ENCODE measurements around the gene PHLDA3. TPM values are rescaled to one million over a fixed set of nuclear protein-coding genes. Genes with fewer than 3 reads are reported as not detected.

PHLDA3 gene
- total RNA-seq, 1 donor from 2014 or later = 1.9 TPM

- no peak overlapping the region for H3K4me2 ChIP-seq
- Mint-ChIP-seq H3K4me3 (peak overlapping the region; percentile 11), H3K36me3 (no peaks in the 10 kb centered on the region), H3K9me3 (no peaks in the 10 kb centered on the region), H3K27ac (peak overlapping the region; percentile 19), H3K4me1 (peaks cover 17% of the 10 kb centered on the region), H3K27me3 (ENCODE audit: insufficient read depth, low read depth) (peaks cover 8% of the 10 kb centered on the region)
- no peaks in the 10 kb centered on the region for H3K79me2 ChIP-seq (ENCODE audit: low read depth)
- no peaks in the 10 kb centered on the region for H3K9me3 ChIP-seq (ENCODE audit: low read depth)
- H3K4me3 ChIP-seq = no peak overlapping the region
- H3K9ac ChIP-seq = no peak overlapping the region
- no peak for TF ChIP-seq CTCF (IDR thresholded peaks at IDR 0.05)
- no peak for TF ChIP-seq EZH2phosphoT487 (IDR thresholded peaks at IDR 0.05)
- TF ChIP-seq EZH2 (IDR thresholded peaks at IDR 0.05) = no peak
- peaks cover 4% of the 10 kb centered on the region for H3K4me1 ChIP-seq
- H2AFZ ChIP-seq (replicated peaks) = no peak overlapping the region
- peaks cover 37% of the 10 kb centered on the region for H3K27me3 ChIP-seq
- no peak overlapping the region for H3K27ac ChIP-seq
- H4K20me1 ChIP-seq (ENCODE audit: low read depth) = no peaks in the 10 kb centered on the region
- H3F3A ChIP-seq (ENCODE audit: low read depth) = peaks cover 7% of the 10 kb centered on the region
- no peaks in the 10 kb centered on the region for H3K36me3 ChIP-seq
- no peak for DNase-seq (ENCODE audit: low spot score)
These were observed 42.5 kb upstream of the PHLDA3 start for GRCh38 chr1:201511396-201511940.

- H3K4me1 ChIP-seq = peaks cover 11% of the 10 kb centered on the region
- H3F3A ChIP-seq (ENCODE audit: low read depth) = peaks cover 15% of the 10 kb centered on the region
- no peak for DNase-seq (ENCODE audit: low spot score)
- H3K27me3 Mint-ChIP-seq (ENCODE audit: insufficient read depth, low read depth) = peaks cover 8% of the 10 kb centered on the region
- no peaks in the 10 kb centered on the region for H3K36me3 Mint-ChIP-seq
- H3K27me3 ChIP-seq = peaks cover 45% of the 10 kb centered on the region
- H3K27ac Mint-ChIP-seq = no peak overlapping the region
- no peaks in the 10 kb centered on the region for H3K9me3 Mint-ChIP-seq
- no peak overlapping the region for H3K4me3 ChIP-seq
- H3K36me3 ChIP-seq = no peaks in the 10 kb centered on the region
- no peak for TF ChIP-seq EZH2phosphoT487 (IDR thresholded peaks at IDR 0.05)
- TF ChIP-seq EZH2 (IDR thresholded peaks at IDR 0.05) = no peak
- no peak for TF ChIP-seq CTCF (IDR thresholded peaks at IDR 0.05)
- no peaks in the 10 kb centered on the region for H4K20me1 ChIP-seq (ENCODE audit: low read depth)
- no peaks in the 10 kb centered on the region for H3K9me3 ChIP-seq (ENCODE audit: low read depth)
- no peaks in the 10 kb centered on the region for H3K79me2 ChIP-seq (ENCODE audit: low read depth)
- H3K4me3 Mint-ChIP-seq = no peak overlapping the region
- H3K9ac ChIP-seq = no peak overlapping the region
- H2AFZ ChIP-seq (replicated peaks) = no peak overlapping the region
- no peak overlapping the region for H3K4me2 ChIP-seq
- peaks cover 24% of the 10 kb centered on the region for H3K4me1 Mint-ChIP-seq
- no peak overlapping the region for H3K27ac ChIP-seq
These were observed 41.7 kb upstream of the PHLDA3 start for GRCh38 chr1:201510734-201511133.

- Mint-ChIP-seq H3K27ac (peak overlapping the region; percentile 6), H3K4me1 (peaks cover 32% of the 10 kb centered on the region), H3K4me3 (no peak overlapping the region), H3K9me3 (no peaks in the 10 kb centered on the region), H3K36me3 (no peaks in the 10 kb centered on the region), H3K27me3 (ENCODE audit: insufficient read depth, low read depth) (peaks cover 8% of the 10 kb centered on the region)
- Histone ChIP-seq H3K79me2 (ENCODE audit: low read depth) (no peaks in the 10 kb centered on the region), H3K9ac (no peak overlapping the region), H2AFZ (replicated peaks) (no peak overlapping the region), H3K4me3 (no peak overlapping the region), H3K27ac (no peak overlapping the region), H3F3A (ENCODE audit: low read depth) (peaks cover 22% of the 10 kb centered on the region), H3K4me2 (no peak overlapping the region), H4K20me1 (ENCODE audit: low read depth) (no peaks in the 10 kb centered on the region), H3K4me1 (peaks cover 19% of the 10 kb centered on the region), H3K27me3 (peaks cover 45% of the 10 kb centered on the region), H3K36me3 (no peaks in the 10 kb centered on the region), H3K9me3 (ENCODE audit: low read depth) (no peaks in the 10 kb centered on the region)
- TF ChIP-seq EZH2phosphoT487 (IDR thresholded peaks at IDR 0.05) (no peak), EZH2 (IDR thresholded peaks at IDR 0.05) (no peak), CTCF (IDR thresholded peaks at IDR 0.05) (no peak)
- no peak for DNase-seq (ENCODE audit: low spot score)
These were observed 40.8 kb upstream of the PHLDA3 start for GRCh38 chr1:201509601-201510374.

Measured in neural progenitor cell (in vitro differentiated cells).